Left lung (tissue), 10 donors: Measurements from ENCODE around the gene GATA2. TPM values are rescaled to one million over a fixed set of nuclear protein-coding genes. Genes with fewer than 3 reads are reported as not detected.

ENCODE experiments used
- ATAC-seq: fragments of 200-7000 bp; cut with Tn5 transposase; one replicate; pipeline ENCODE4 v1.9.1; 2020; ENCODE audit warnings: moderate library complexity
- DNase-seq, 4 donors: peaks; one replicate each; pipeline ENCODE4 v3.0.0-alpha.2; 2013 to 2020
- H3K27ac ChIP-seq, 2 donors: fragments of 200-600 bp; sonication (generic) in 1 of 2; one replicate each; pipeline versions ENCODE4 v1.5.0 to v1.8.0; 2020 to 2021
- H3K27me3 ChIP-seq, 2 donors: fragments of 200-600 bp; sonication (generic) in 1 of 2; one replicate each; pipeline versions ENCODE4 v1.5.0 to v1.8.0; 2020 to 2021
- H3K36me3 ChIP-seq, 2 donors: fragments of 200-600 bp; sonication (generic) in 1 of 2; one replicate each; pipeline versions ENCODE4 v1.5.0 to v1.8.0; 2020 to 2021
- H3K4me1 ChIP-seq, 2 donors: fragments of 200-600 bp; one replicate each; pipeline ENCODE4 v1.8.0; 2021
- H3K4me3 ChIP-seq, 2 donors: fragments of 200-600 bp; sonication (generic) in 1 of 2; one replicate each; pipeline versions ENCODE4 v1.5.0 to v1.8.0; 2020 to 2021; ENCODE audit warnings: mild to moderate bottlenecking in 1 of 2
- H3K9me3 ChIP-seq, 2 donors: fragments of 200-600 bp; sonication (generic) in 1 of 2; one replicate each; pipeline versions ENCODE4 v1.5.0 to v1.8.0; 2020 to 2021
- CTCF ChIP-seq, 2 donors: fragments of 200-600 bp; sonication (generic) in 1 of 2; IDR thresholded peaks; one replicate each; pipeline versions ENCODE4 v1.5.0 to v1.8.0; 2021; ENCODE audit warnings: antibody characterized with exemption in 2 of 2
- intact Hi-C, 2 donors: fragments of 100-400 bp; cut with DNase I; formaldehyde crosslinking; loops; one replicate each; pipeline versions ENCODE4 v1.11.2 to v1.14.2; 2022
- polyA plus RNA-seq, 6 donors: library from polyadenylated mRNA; unstranded; fragments of 120-200 nt; gene quantifications; one replicate each; pipeline ENCODE4 v1.2.1, GENCODE V29; 2013; ENCODE audit not compliant: insufficient read length in 6 of 6
- total RNA-seq, 2 donors: library from RNA; stranded (reverse); fragmentation: NEBNext Ultra II Directional; extraction: Animal tissue kit (Norgen Biotek cat#: 25700); gene quantifications; one replicate each; pipeline ENCODE4 v1.2.1, GENCODE V29; 2021
- donor health status: DM: no; HTN: yes; CAD: no.
- donor health status: DM: no; HTN: no; CAD: no.

The GATA2 gene
- total and polyA plus RNA-seq, 8 donors, result 9.2 to 43.0 (median 15.1) TPM

GRCh38 chr3:128482175-128482574 is 10.8 kb downstream of the GATA2 start:
- TF ChIP-seq CTCF (IDR thresholded peaks at IDR 0.05), result no peak
- Histone ChIP-seq H3K36me3 (no peaks in the 10 kb centered on the region), H3K4me1 (peaks cover 8 to 34% of the 10 kb centered on the region in 2 donors), H3K4me3 (peak overlapping the region in 1 of 2 donors; percentile 59), H3K27ac (peak overlapping the region in 1 of 2 donors; percentile 62), H3K9me3 (no peaks in the 10 kb centered on the region), H3K27me3 (peaks cover 62 to 91% of the 10 kb centered on the region in 2 donors)
- peak in 1 of 4 donors; percentile 38 for DNase-seq
- no peak for ATAC-seq
- intact Hi-C loops, result no loop called here

- intact Hi-C loops, result no loop called here
- H3K36me3 ChIP-seq, result no peaks in the 10 kb centered on the region
- ATAC-seq (no peak), DNase-seq (peak in 1 of 4 donors; percentile 71)
- peaks cover under 1 to 27% of the 10 kb centered on the region in 2 donors for H3K4me1 ChIP-seq
- H3K27me3 ChIP-seq, result peaks cover 55 to 84% of the 10 kb centered on the region in 2 donors
- H3K27ac ChIP-seq, result peak overlapping the region in 1 of 2 donors; percentile 62
- no peaks in the 10 kb centered on the region for H3K9me3 ChIP-seq
- TF ChIP-seq CTCF (IDR thresholded peaks at IDR 0.05), result no peak
- H3K4me3 ChIP-seq, result no peak overlapping the region
Observed at GRCh38 chr3:128481438-128481942, 11.5 kb downstream of the GATA2 start.

- intact Hi-C loops, result no loop called here
- no peaks in the 10 kb centered on the region for H3K36me3 ChIP-seq
- no peak overlapping the region for H3K4me3 ChIP-seq
- H3K4me1 ChIP-seq, result peaks cover 0 to 27% of the 10 kb centered on the region in 2 donors
- H3K27me3 ChIP-seq, result peaks cover 49 to 78% of the 10 kb centered on the region in 2 donors
- no peak for TF ChIP-seq CTCF (IDR thresholded peaks at IDR 0.05)
- DNase-seq, result peak in 1 of 4 donors; percentile 72
- H3K9me3 ChIP-seq, result no peaks in the 10 kb centered on the region
- H3K27ac ChIP-seq, result peak overlapping the region; percentile 33 to 62
- ATAC-seq, result no peak
Observed at GRCh38 chr3:128480717-128481437, 12.1 kb downstream of the GATA2 start.

- ATAC-seq (no peak), DNase-seq (peak in 1 of 4 donors; percentile 60)
- Histone ChIP-seq H3K27me3 (peaks cover 43 to 72% of the 10 kb centered on the region in 2 donors), H3K4me3 (no peak overlapping the region), H3K9me3 (no peaks in the 10 kb centered on the region), H3K36me3 (no peaks in the 10 kb centered on the region), H3K27ac (no peak overlapping the region), H3K4me1 (peaks cover 0 to 27% of the 10 kb centered on the region in 2 donors)
- TF ChIP-seq CTCF (IDR thresholded peaks at IDR 0.05), result no peak
- intact Hi-C loops, result no loop called here
Observed at GRCh38 chr3:128480278-128480677, 12.7 kb downstream of the GATA2 start.

- H3K4me1 ChIP-seq, result peaks cover 0 to 27% of the 10 kb centered on the region in 2 donors
- peak in 1 of 4 donors; percentile 44 for DNase-seq
- no peaks in the 10 kb centered on the region for H3K9me3 ChIP-seq
- no peak overlapping the region for H3K27ac ChIP-seq
- TF ChIP-seq CTCF (IDR thresholded peaks at IDR 0.05), result no peak
- ATAC-seq, result no peak
- no peaks in the 10 kb centered on the region for H3K36me3 ChIP-seq
- no peak overlapping the region for H3K4me3 ChIP-seq
- intact Hi-C loops, result no loop called here
- H3K27me3 ChIP-seq, result peaks cover 36 to 65% of the 10 kb centered on the region in 2 donors
Observed at GRCh38 chr3:128479558-128480086, 13.4 kb downstream of the GATA2 start.
